Lung (tissue), 12 donors: Measurements from ENCODE around the gene LDB2. TPM values are rescaled to one million over a fixed set of nuclear protein-coding genes. Genes with fewer than 3 reads are reported as not detected.

Experiments
- ATAC-seq: fragments of 200-7000 bp; cut with Tn5 transposase; one replicate; pipeline ENCODE4 v1.9.1; 2020; ENCODE audit warnings: moderate number of reproducible peaks; ENCODE audit not compliant: insufficient read depth, low FRiP score
- DNase-seq, 3 donors: peaks; one replicate each; pipeline ENCODE4 v3.0.0-alpha.2; 2013 to 2017
- H3K27ac ChIP-seq, 2 donors: one replicate each; pipeline ENCODE4 v1.5.1; 2013; ENCODE audit warnings: mild to moderate bottlenecking in 2 of 2, moderate library complexity in 2 of 2, control low read depth in 1 of 2, inconsistent platforms in 1 of 2, low read depth in 1 of 2, low read length in 1 of 2
- H3K27me3 ChIP-seq, 3 donors: one replicate each; pipeline ENCODE4 v1.5.1; 2013; ENCODE audit warnings: low read length in 2 of 3; ENCODE audit not compliant: control insufficient read depth in 3 of 3, insufficient read depth in 3 of 3
- H3K36me3 ChIP-seq, 4 donors: one replicate each; pipeline ENCODE4 v1.5.1; 2013; ENCODE audit warnings: low read length in 4 of 4, mild to moderate bottlenecking in 1 of 4, moderate library complexity in 1 of 4; ENCODE audit not compliant: control insufficient read depth in 4 of 4, insufficient read depth in 4 of 4
- H3K4me1 ChIP-seq, 5 donors: one replicate each; pipeline ENCODE4 v1.5.1; 2013; ENCODE audit warnings: low read length in 5 of 5, mild to moderate bottlenecking in 2 of 5, moderate library complexity in 1 of 5; ENCODE audit not compliant: control insufficient read depth in 5 of 5, insufficient read depth in 5 of 5
- H3K4me3 ChIP-seq: one replicate; pipeline ENCODE4 v1.5.1; 2013; ENCODE audit warnings: mild to moderate bottlenecking, control low read depth, moderate library complexity
- H3K9ac ChIP-seq, 2 donors: one replicate each; pipeline ENCODE4 v1.5.1; 2013; ENCODE audit warnings: low read length in 2 of 2, control low read depth in 1 of 2; ENCODE audit not compliant: insufficient read depth in 1 of 2
- H3K9me3 ChIP-seq, 4 donors: one replicate each; pipeline ENCODE4 v1.5.1; 2013; ENCODE audit warnings: low read length in 3 of 4, mild to moderate bottlenecking in 1 of 4, moderate library complexity in 1 of 4; ENCODE audit not compliant: control insufficient read depth in 4 of 4, insufficient read depth in 3 of 4
- WGBS, 2 donors: extraction: QIAGEN DNeasy Blood & Tissue Kit; methylation state at CpG; one replicate each; pipeline ENCODE4 v1.1.7; 2013; 5-methylcytosine and 5-hydroxymethylcytosine counted together
- polyA plus RNA-seq, 2 donors: library from polyadenylated mRNA; stranded (reverse); fragments of 200-250 nt; gene quantifications; one replicate each; pipeline ENCODE4 v1.2.1, GENCODE V29; 2013
- total RNA-seq, 2 donors: library from RNA; depleted of rRNA in 1 of 2; stranded (reverse); fragments of >200 nt in 1 of 2; gene quantifications; one replicate each; pipeline ENCODE4 v1.2.1, GENCODE V29; 2014 to 2021
- TF ChIP-seq, protein P1 (sequence below): IDR thresholded peaks from 2 replicates; pipeline ENCODE4 v1.5.1; 2012; ENCODE audit warnings: mild to moderate bottlenecking; ENCODE audit errors: control extremely low read depth, extremely low read depth
- donor health status: control.
- donor health status: control.
- donor health status: Bipolar disorder and iron deficiency.
- donor health status: healthy.
- donor health status: DM: yes; HTN: yes; CAD: no.

The LDB2 gene
- total and polyA plus RNA-seq, 4 donors = 18.1 to 147 (median 46.1) TPM

DNA sequence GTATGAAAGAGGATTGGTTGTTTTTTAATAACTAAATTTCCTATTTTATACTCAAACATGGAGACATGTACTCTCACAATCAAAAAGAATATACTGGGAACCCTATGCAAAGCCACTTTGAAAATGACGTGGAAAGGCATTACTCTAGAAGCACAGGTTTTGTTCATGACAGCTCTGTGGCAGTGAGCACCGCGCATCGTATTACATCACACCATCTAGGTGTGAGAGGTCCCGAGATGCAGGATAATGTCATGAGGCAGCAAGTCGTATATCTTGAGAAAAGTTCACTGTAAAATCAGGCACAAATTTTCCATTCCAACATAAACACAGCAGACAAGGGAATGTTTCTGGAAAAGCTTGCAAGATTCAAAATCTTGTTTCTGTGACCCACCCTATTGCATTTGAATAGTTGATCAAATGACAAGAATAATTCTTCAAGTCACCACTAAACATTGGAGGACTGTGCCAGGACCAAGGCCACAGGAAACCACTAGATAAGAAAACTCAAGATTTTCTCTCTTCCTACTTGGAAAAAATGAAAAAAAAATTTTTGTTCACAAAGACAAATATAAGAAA lies 127.6 kb downstream of the LDB2 start:
- TF ChIP-seq, protein P1, sequence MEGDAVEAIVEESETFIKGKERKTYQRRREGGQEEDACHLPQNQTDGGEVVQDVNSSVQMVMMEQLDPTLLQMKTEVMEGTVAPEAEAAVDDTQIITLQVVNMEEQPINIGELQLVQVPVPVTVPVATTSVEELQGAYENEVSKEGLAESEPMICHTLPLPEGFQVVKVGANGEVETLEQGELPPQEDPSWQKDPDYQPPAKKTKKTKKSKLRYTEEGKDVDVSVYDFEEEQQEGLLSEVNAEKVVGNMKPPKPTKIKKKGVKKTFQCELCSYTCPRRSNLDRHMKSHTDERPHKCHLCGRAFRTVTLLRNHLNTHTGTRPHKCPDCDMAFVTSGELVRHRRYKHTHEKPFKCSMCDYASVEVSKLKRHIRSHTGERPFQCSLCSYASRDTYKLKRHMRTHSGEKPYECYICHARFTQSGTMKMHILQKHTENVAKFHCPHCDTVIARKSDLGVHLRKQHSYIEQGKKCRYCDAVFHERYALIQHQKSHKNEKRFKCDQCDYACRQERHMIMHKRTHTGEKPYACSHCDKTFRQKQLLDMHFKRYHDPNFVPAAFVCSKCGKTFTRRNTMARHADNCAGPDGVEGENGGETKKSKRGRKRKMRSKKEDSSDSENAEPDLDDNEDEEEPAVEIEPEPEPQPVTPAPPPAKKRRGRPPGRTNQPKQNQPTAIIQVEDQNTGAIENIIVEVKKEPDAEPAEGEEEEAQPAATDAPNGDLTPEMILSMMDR = no peak
- Histone ChIP-seq H3K36me3 (no peaks in the 10 kb centered on the region), H3K9me3 (no peaks in the 10 kb centered on the region), H3K9ac (no peak overlapping the region), H3K27ac (no peak overlapping the region), H3K4me3 (no peak overlapping the region), H3K4me1 (peaks cover 0 to 27% (median 10%) of the 10 kb centered on the region in 5 donors), H3K27me3 (no peaks in the 10 kb centered on the region)
- no peak for ATAC-seq
- DNase-seq = no peak
- 87 to 92% methylated on average over 6 of the region's 6 CpGs for WGBS, 2 donors

DNA sequence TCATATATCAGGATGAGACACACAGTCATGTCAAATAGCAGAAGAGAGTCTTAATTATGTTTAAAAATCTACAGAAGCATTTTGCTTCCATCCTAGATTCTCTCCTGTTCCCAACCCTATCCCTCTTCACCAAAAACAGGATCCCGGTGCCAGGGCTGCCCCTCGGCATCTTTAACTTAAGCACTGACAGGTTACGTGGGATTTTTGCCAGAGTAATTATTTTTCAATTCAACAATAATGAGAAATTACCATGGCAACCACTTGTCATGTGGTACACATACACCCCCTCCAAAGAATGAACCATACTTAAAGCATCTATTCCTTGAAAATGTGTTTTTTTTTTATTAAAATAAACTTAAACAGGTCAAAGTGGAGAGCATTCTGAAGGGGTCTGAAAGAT lies 130.6 kb downstream of the LDB2 start:
- no peaks in the 10 kb centered on the region for H3K9me3 ChIP-seq
- no peak overlapping the region for H3K9ac ChIP-seq
- H3K4me1 ChIP-seq = peaks cover 0 to 24% (median 10%) of the 10 kb centered on the region in 5 donors
- no peak for DNase-seq
- no peaks in the 10 kb centered on the region for H3K27me3 ChIP-seq
- 86 to 91% methylated on average over 3 of the region's 3 CpGs for WGBS, 2 donors
- ATAC-seq = no peak
- no peaks in the 10 kb centered on the region for H3K36me3 ChIP-seq
- TF ChIP-seq, protein P1 = no peak
- H3K27ac ChIP-seq = no peak overlapping the region
- no peak overlapping the region for H3K4me3 ChIP-seq

DNA sequence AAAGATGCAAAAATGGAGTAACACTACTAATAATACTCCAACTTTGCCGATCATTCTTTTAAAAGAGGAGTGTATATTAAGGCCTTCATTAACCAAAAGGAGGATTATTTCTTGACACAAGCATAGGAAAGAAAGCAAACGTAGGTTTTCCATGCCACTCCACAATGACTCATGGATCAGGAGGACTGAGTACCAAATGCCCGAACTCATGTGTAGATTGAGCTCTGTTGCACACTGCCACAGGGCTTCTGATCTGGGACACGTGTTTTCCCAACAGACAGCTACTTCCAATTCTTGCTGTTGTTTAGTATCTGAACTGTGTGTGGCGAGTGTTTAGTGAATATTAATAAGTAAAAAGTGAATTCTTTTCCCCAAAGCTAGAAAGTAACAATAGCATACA lies 131.2 kb downstream of the LDB2 start:
- DNase-seq (no peak), ATAC-seq (no peak)
- Histone ChIP-seq H3K36me3 (no peaks in the 10 kb centered on the region), H3K27ac (no peak overlapping the region), H3K4me3 (no peak overlapping the region), H3K9ac (no peak overlapping the region), H3K4me1 (peaks cover 0 to 19% (median 10%) of the 10 kb centered on the region in 5 donors), H3K27me3 (no peaks in the 10 kb centered on the region), H3K9me3 (no peaks in the 10 kb centered on the region)
- WGBS, 2 donors = 86 to 94% methylated on average over 5 of the region's 5 CpGs
- TF ChIP-seq, protein P1 = no peak

DNA sequence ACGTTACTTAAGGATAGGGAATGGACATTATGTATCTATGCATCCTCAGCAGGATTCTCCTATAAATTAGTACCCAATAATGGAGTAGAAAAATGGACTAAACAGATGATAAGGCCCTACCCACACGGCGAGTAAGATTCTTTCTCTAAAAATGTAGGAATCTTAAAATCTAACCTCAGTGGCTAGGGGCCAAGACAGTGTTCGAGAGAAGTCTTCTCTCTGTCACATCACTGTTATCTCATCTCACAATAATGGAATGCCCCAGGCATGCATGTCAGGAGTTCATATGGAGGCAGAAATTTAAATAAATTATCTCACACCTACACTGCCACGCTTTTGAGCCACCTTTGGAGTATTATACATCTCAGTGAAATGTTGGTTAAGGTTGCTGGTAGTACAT lies 132.9 kb downstream of the LDB2 start:
- 89 to 96% methylated on average over 5 of the region's 5 CpGs for WGBS, 2 donors
- H3K27me3 ChIP-seq = no peaks in the 10 kb centered on the region
- TF ChIP-seq, protein P1 = no peak
- ATAC-seq = no peak
- no peaks in the 10 kb centered on the region for H3K9me3 ChIP-seq
- no peak for DNase-seq
- no peak overlapping the region for H3K9ac ChIP-seq
- H3K27ac ChIP-seq = no peak overlapping the region
- H3K36me3 ChIP-seq = no peaks in the 10 kb centered on the region
- no peak overlapping the region for H3K4me3 ChIP-seq
- peaks cover 0 to 16% (median 2%) of the 10 kb centered on the region in 5 donors for H3K4me1 ChIP-seq
